NT2/D1 (cell line): ENCODE data around the gene ADNP2.

Source experiments
- DNase-seq: peaks from one replicate; pipeline ENCODE4 v3.0.0-alpha.2; 2011; ENCODE audit warnings: low read depth, low spot score
- H3K27me3 ChIP-seq: 2 replicates; pipeline ENCODE4 v1.6.0; 2011; ENCODE audit warnings: mild to moderate bottlenecking; ENCODE audit not compliant: insufficient read length, insufficient read depth
- H3K36me3 ChIP-seq: 2 replicates; pipeline ENCODE4 v1.6.1; 2011; ENCODE audit warnings: mild to moderate bottlenecking, low read length, mixed read lengths; ENCODE audit not compliant: insufficient read depth, insufficient read length
- H3K4me1 ChIP-seq: 2 replicates; pipeline ENCODE4 v1.5.1; 2011; ENCODE audit not compliant: insufficient read depth, insufficient read length
- H3K4me3 ChIP-seq: 2 replicates; pipeline ENCODE4 v1.5.1; 2011; ENCODE audit warnings: low read depth; ENCODE audit not compliant: insufficient read length
- H3K9ac ChIP-seq: 2 replicates; pipeline ENCODE4 v1.6.0; 2011; ENCODE audit warnings: low read depth; ENCODE audit not compliant: insufficient read length
- H3K9me3 ChIP-seq: 2 replicates; pipeline ENCODE4 v1.5.1; 2011; ENCODE audit warnings: mild to moderate bottlenecking, low read length; ENCODE audit not compliant: insufficient read depth
- SUZ12 ChIP-seq: IDR thresholded peaks from 2 replicates; pipeline ENCODE4 v1.6.1; 2011; ENCODE audit not compliant: insufficient read length, insufficient read depth; ENCODE audit errors: extremely low read depth
- YY1 ChIP-seq: IDR thresholded peaks from 2 replicates; pipeline ENCODE4 v1.6.1; 2011; ENCODE audit not compliant: insufficient read length, insufficient read depth
- ZNF274 ChIP-seq: IDR thresholded peaks from 2 replicates; pipeline ENCODE4 v1.6.1; 2011; ENCODE audit warnings: mild to moderate bottlenecking, low read depth, low read length

Gene ADNP2

GRCh38 chr18:80074183-80074582 is 34.9 kb upstream of the ADNP2 start:
- no peaks in the 10 kb centered on the region for H3K27me3 ChIP-seq
- H3K9me3 ChIP-seq: 0 out of 2 replicates have a peak, but pooled peaks cover 5% of the 10 kb centered on the region
- peaks cover 3% of the 10 kb centered on the region for H3K36me3 ChIP-seq
- H3K9ac ChIP-seq: no peak overlapping the region
- TF ChIP-seq ZNF274: no peak
- no peak for TF ChIP-seq SUZ12
- no peak for TF ChIP-seq YY1
- no peak overlapping the region for H3K4me3 ChIP-seq
- H3K4me1 ChIP-seq: peaks cover 3% of the 10 kb centered on the region
- DNase-seq: no peak

GRCh38 chr18:80074697-80075096 is 34.4 kb upstream of the ADNP2 start:
- peaks cover 3% of the 10 kb centered on the region for H3K36me3 ChIP-seq
- peak; percentile 18 for DNase-seq
- no peaks in the 10 kb centered on the region for H3K27me3 ChIP-seq
- 0 out of 2 replicates have a peak, but pooled peaks cover 5% of the 10 kb centered on the region for H3K9me3 ChIP-seq
- peaks cover 3% of the 10 kb centered on the region for H3K4me1 ChIP-seq
- TF ChIP-seq ZNF274: no peak
- TF ChIP-seq SUZ12: no peak
- TF ChIP-seq YY1: no peak
- no peak overlapping the region for H3K9ac ChIP-seq
- no peak overlapping the region for H3K4me3 ChIP-seq

- 0 out of 2 replicates have a peak, but pooled peaks cover 5% of the 10 kb centered on the region for H3K9me3 ChIP-seq
- H3K27me3 ChIP-seq: no peaks in the 10 kb centered on the region
- no peak overlapping the region for H3K9ac ChIP-seq
- peaks cover 3% of the 10 kb centered on the region for H3K4me1 ChIP-seq
- peaks cover 3% of the 10 kb centered on the region for H3K36me3 ChIP-seq
- TF ChIP-seq SUZ12 (no peak), ZNF274 (no peak), YY1 (no peak)
- H3K4me3 ChIP-seq: no peak overlapping the region
- no peak for DNase-seq
Observed at GRCh38 chr18:80075940-80076339, 33.1 kb upstream of the ADNP2 start.

- no peak for DNase-seq
- peaks cover 3% of the 10 kb centered on the region for H3K4me1 ChIP-seq
Observed at GRCh38 chr18:80076379-80076778, 32.7 kb upstream of the ADNP2 start.

GRCh38 chr18:80077873-80078272 is 31.2 kb upstream of the ADNP2 start:
- Histone ChIP-seq H3K27me3 (no peaks in the 10 kb centered on the region), H3K9ac (no peak overlapping the region), H3K36me3 (peaks cover 3% of the 10 kb centered on the region), H3K4me3 (no peak overlapping the region), H3K4me1 (peaks cover 3% of the 10 kb centered on the region), H3K9me3 (0 out of 2 replicates have a peak, but pooled peaks cover 5% of the 10 kb centered on the region)
- no peak for DNase-seq
- no peak for TF ChIP-seq ZNF274
- TF ChIP-seq YY1: no peak
- no peak for TF ChIP-seq SUZ12

More at GRCh38 chr18:80076379-80076778, 32.7 kb upstream of the ADNP2 start:
- Histone ChIP-seq H3K4me3 (no peak overlapping the region), H3K9me3 (0 out of 2 replicates have a peak, but pooled peaks cover 5% of the 10 kb centered on the region), H3K9ac (no peak overlapping the region), H3K36me3 (peaks cover 3% of the 10 kb centered on the region), H3K27me3 (no peaks in the 10 kb centered on the region)
- TF ChIP-seq YY1 (no peak), SUZ12 (no peak), ZNF274 (no peak)

- no peak for DNase-seq
- Histone ChIP-seq H3K9me3 (peaks cover 45% of the 10 kb centered on the region), H3K27me3 (no peaks in the 10 kb centered on the region), H3K9ac (no peak overlapping the region), H3K36me3 (no peaks in the 10 kb centered on the region), H3K4me3 (no peak overlapping the region), H3K4me1 (no peaks in the 10 kb centered on the region)
- TF ChIP-seq SUZ12: no peak
- TF ChIP-seq YY1: no peak
- TF ChIP-seq ZNF274: no peak
Observed at GRCh38 chr18:80086281-80086680, 22.8 kb upstream of the ADNP2 start.

GRCh38 chr18:80088036-80088435 is 21.0 kb upstream of the ADNP2 start:
- H3K9ac ChIP-seq: no peak overlapping the region
- H3K4me1 ChIP-seq: no peaks in the 10 kb centered on the region
- no peak overlapping the region for H3K4me3 ChIP-seq
- no peak for DNase-seq
- H3K27me3 ChIP-seq: no peaks in the 10 kb centered on the region
- peaks cover 45% of the 10 kb centered on the region for H3K9me3 ChIP-seq
- no peaks in the 10 kb centered on the region for H3K36me3 ChIP-seq
- TF ChIP-seq ZNF274 (no peak), YY1 (no peak), SUZ12 (no peak)
